Measurements from ENCODE around the gene ADORA2B.

Gene ADORA2B

GRCh38 chr17:15907290-15907689, 37.6 kb upstream of the ADORA2B start:
- TF ChIP-seq TSHZ2 (CRISPR knock-in tag; IDR thresholded peaks at IDR 0.05) = no peak
- no peak for TF ChIP-seq POU6F1 (CRISPR knock-in tag; IDR thresholded peaks at IDR 0.05; ENCODE audit: borderline replicate concordance, low read depth)
- TF ChIP-seq SNAI2 (CRISPR knock-in tag; IDR thresholded peaks at IDR 0.05) = no peak
- no peak for ATAC-seq

- TF ChIP-seq PATZ1 (CRISPR knock-in tag; IDR thresholded peaks at IDR 0.05; ENCODE audit: borderline replicate concordance) = no peak
- no peak for TF ChIP-seq BACH2 (CRISPR knock-in tag; IDR thresholded peaks at IDR 0.05; ENCODE audit: borderline replicate concordance)
- no peak for TF ChIP-seq TOX (CRISPR knock-in tag; IDR thresholded peaks at IDR 0.05; ENCODE audit: borderline replicate concordance)
- no peak for TF ChIP-seq ZNF8 (CRISPR knock-in tag; IDR thresholded peaks at IDR 0.05)
- TF ChIP-seq OSR1 (CRISPR knock-in tag; IDR thresholded peaks at IDR 0.05) = no peak
- no peak for TF ChIP-seq ZFP30 (CRISPR knock-in tag; IDR thresholded peaks at IDR 0.05)
- TF ChIP-seq ZFP3 (CRISPR knock-in tag; IDR thresholded peaks at IDR 0.05) = no peak
- no peak for TF ChIP-seq ZNF70 (CRISPR knock-in tag; IDR thresholded peaks at IDR 0.05)
- no peak for TF ChIP-seq ARNTL (CRISPR knock-in tag; IDR thresholded peaks at IDR 0.05; ENCODE audit: borderline replicate concordance, low read depth)
- no peak for TF ChIP-seq TCF4 (CRISPR knock-in tag; IDR thresholded peaks at IDR 0.05; ENCODE audit: borderline replicate concordance)
- no peak for TF ChIP-seq CREB5 (CRISPR knock-in tag; IDR thresholded peaks at IDR 0.05; ENCODE audit: low read depth)
- no peak for TF ChIP-seq TSHZ2 (CRISPR knock-in tag; IDR thresholded peaks at IDR 0.05)
- TF ChIP-seq ZC3H10 (CRISPR knock-in tag; IDR thresholded peaks at IDR 0.05) = no peak
- no peak for TF ChIP-seq CSRNP3 (CRISPR knock-in tag; IDR thresholded peaks at IDR 0.05)
- no peak for TF ChIP-seq ISL1 (CRISPR knock-in tag; IDR thresholded peaks at IDR 0.05)
Observed at GRCh38 chr17:15908378-15908777, 36.6 kb upstream of the ADORA2B start.

GRCh38 chr17:15909481-15909991, 35.4 kb upstream of the ADORA2B start:
- no peak for ATAC-seq
- TF ChIP-seq TOX (CRISPR knock-in tag; IDR thresholded peaks at IDR 0.05; ENCODE audit: borderline replicate concordance) (no peak), ZFP30 (CRISPR knock-in tag; IDR thresholded peaks at IDR 0.05) (no peak), CSDC2 (CRISPR knock-in tag; IDR thresholded peaks at IDR 0.05) (no peak), PPARA (CRISPR knock-in tag; IDR thresholded peaks at IDR 0.05; ENCODE audit: borderline replicate concordance) (no peak), ZFP3 (CRISPR knock-in tag; IDR thresholded peaks at IDR 0.05) (no peak), ESRRG (CRISPR knock-in tag; IDR thresholded peaks at IDR 0.05) (no peak)

More at GRCh38 chr17:15908378-15908777, 36.6 kb upstream of the ADORA2B start:
- ATAC-seq = no peak
